Tibial artery (tissue), 4 donors: Measurements from ENCODE around the gene GLS.
"Not testable (repeated sequence)": the region's sequence is repeated elsewhere in the genome, so short reads cannot be mapped to it uniquely, and the experiment has no call there.

Experiments
- DNase-seq, 2 donors: peaks; one replicate each; pipeline ENCODE4 v3.0.0-alpha.2; 2019
- H3K27ac ChIP-seq, 2 donors: fragments of 200-600 bp; sonication (generic) in 1 of 2; 1 replicate in 1 of 2; 2 replicates in 1 of 2; pipeline ENCODE4 v1.5.1; 2018 to 2019; ENCODE audit warnings: mild to moderate bottlenecking in 1 of 2
- H3K27me3 ChIP-seq, 2 donors: fragments of 200-600 bp; sonication (generic) in 1 of 2; one replicate each; pipeline versions ENCODE4 v1.5.1 to v1.6.0; 2016 to 2019
- H3K36me3 ChIP-seq, 3 donors: fragments of 200-600 bp; sonication (generic) in 2 of 3; one replicate each; pipeline ENCODE4 v1.5.1; 2016 to 2019; ENCODE audit warnings: mild to moderate bottlenecking in 2 of 3
- H3K4me1 ChIP-seq, 4 donors: fragments of 200-600 bp; sonication (generic) in 2 of 4; 1 replicate in 3 of 4; 2 replicates in 1 of 4; pipeline ENCODE4 v1.5.1; 2016 to 2019
- H3K4me3 ChIP-seq, 2 donors: fragments of 200-600 bp; sonication (generic) in 1 of 2; 1 replicate in 1 of 2; 2 replicates in 1 of 2; pipeline ENCODE4 v1.5.1; 2018 to 2019; ENCODE audit warnings: mild to moderate bottlenecking in 2 of 2
- H3K9me3 ChIP-seq, 3 donors: fragments of 200-600 bp; sonication (generic) in 1 of 3; one replicate each; pipeline ENCODE4 v1.5.1; 2016 to 2019
- CTCF ChIP-seq, 2 experiments: fragments of 200-600 bp in 1 of 2; fragments of 450-650 bp in 1 of 2; IDR thresholded peaks; one replicate each; pipeline ENCODE4 v1.5.1; 2017 to 2019; ENCODE audit warnings: antibody characterized with exemption in 2 of 2, mild to moderate bottlenecking in 1 of 2, moderate library complexity in 1 of 2
- intact Hi-C: fragments of 100-400 bp; cut with DNase I; formaldehyde crosslinking; loops from one replicate; pipeline ENCODE4 v1.15.0; 2023; ENCODE audit warnings: low total_unique reads

GLS gene

GRCh38 chr2:190987938-190988337 lies 107.3 kb downstream of the GLS start:
- intact Hi-C loops: no loop called here
- no peak overlapping the region for H3K27ac ChIP-seq
- no peak overlapping the region for H3K4me3 ChIP-seq
- H3K4me1 ChIP-seq: no peaks in the 10 kb centered on the region
- H3K27me3 ChIP-seq: no peaks in the 10 kb centered on the region
- DNase-seq: no peak
- TF ChIP-seq CTCF (IDR thresholded peaks at IDR 0.05): no peak
- H3K9me3 ChIP-seq: no peaks in the 10 kb centered on the region
- peaks cover 89 to 96% (median 89%) of the 10 kb centered on the region in 3 donors for H3K36me3 ChIP-seq

- no peak for TF ChIP-seq CTCF (IDR thresholded peaks at IDR 0.05)
- Histone ChIP-seq H3K27me3 (no peaks in the 10 kb centered on the region), H3K27ac (no peak overlapping the region), H3K4me3 (no peak overlapping the region), H3K9me3 (no peaks in the 10 kb centered on the region), H3K4me1 (no peaks in the 10 kb centered on the region), H3K36me3 (peaks cover 88 to 96% (median 89%) of the 10 kb centered on the region in 3 donors)
- intact Hi-C loops: no loop called here
- no peak for DNase-seq
Measured at GRCh38 chr2:190988910-190989309, 108.3 kb downstream of the GLS start.

- H3K27me3 ChIP-seq: no peaks in the 10 kb centered on the region
- H3K9me3 ChIP-seq: no peaks in the 10 kb centered on the region
- peaks cover 86 to 96% (median 88%) of the 10 kb centered on the region in 3 donors for H3K36me3 ChIP-seq
- no peak for DNase-seq
- no peak for TF ChIP-seq CTCF (IDR thresholded peaks at IDR 0.05)
- intact Hi-C loops: no loop called here
- H3K4me1 ChIP-seq: no peaks in the 10 kb centered on the region
- no peak overlapping the region for H3K4me3 ChIP-seq
- no peak overlapping the region for H3K27ac ChIP-seq
Measured at GRCh38 chr2:190990132-190990531, 109.5 kb downstream of the GLS start.

GRCh38 chr2:190993292-190993643 lies 112.6 kb downstream of the GLS start:
- H3K9me3 ChIP-seq: no peaks in the 10 kb centered on the region
- intact Hi-C loops: no loop called here
- DNase-seq: no peak
- no peak overlapping the region for H3K27ac ChIP-seq
- no peaks in the 10 kb centered on the region for H3K27me3 ChIP-seq
- no peaks in the 10 kb centered on the region for H3K4me1 ChIP-seq
- no peak overlapping the region for H3K4me3 ChIP-seq
- no peak for TF ChIP-seq CTCF (IDR thresholded peaks at IDR 0.05)
- peaks cover 90 to 96% (median 91%) of the 10 kb centered on the region in 3 donors for H3K36me3 ChIP-seq

GRCh38 chr2:190994148-190994547 lies 113.5 kb downstream of the GLS start:
- Histone ChIP-seq H3K27ac (no peak overlapping the region), H3K4me1 (no peaks in the 10 kb centered on the region), H3K36me3 (peaks cover 90 to 96% (median 90%) of the 10 kb centered on the region in 3 donors), H3K4me3 (no peak overlapping the region), H3K9me3 (no peaks in the 10 kb centered on the region), H3K27me3 (no peaks in the 10 kb centered on the region)
- intact Hi-C loops: no loop called here
- TF ChIP-seq CTCF (IDR thresholded peaks at IDR 0.05): no peak
- DNase-seq: no peak

GRCh38 chr2:190995315-190995714 lies 114.7 kb downstream of the GLS start:
- DNase-seq, H3K9me3 ChIP-seq, H3K27me3 ChIP-seq, H3K27ac ChIP-seq, H3K4me1 ChIP-seq, intact Hi-C loops, H3K4me3 ChIP-seq: not testable (repeated sequence)
- peaks cover 88 to 96% (median 90%) of the 10 kb centered on the region in 3 donors for H3K36me3 ChIP-seq
